ENCODE measurements around the gene ADH1B. TPM values are rescaled to one million over a fixed set of nuclear protein-coding genes. Genes with fewer than 3 reads are reported as not detected.

Gene ADH1B
- total and polyA plus RNA-seq, 2 experiments from 2014 or later: not detected

GRCh38 chr4:99282731-99283130, 38.5 kb downstream of the ADH1B start:
- Histone ChIP-seq H3K36me3 (ENCODE audit: insufficient read depth) (no peaks in the 10 kb centered on the region), H3K4me3 (no peak overlapping the region), H4K20me1 (replicated peaks; ENCODE audit: insufficient read depth) (no peaks in the 10 kb centered on the region), H3K79me2 (replicated peaks; ENCODE audit: insufficient read depth) (no peaks in the 10 kb centered on the region), H2AFZ (no peak overlapping the region), H3K9me2 (ENCODE audit: insufficient read depth) (no peaks in the 10 kb centered on the region), H3F3A (replicated peaks; ENCODE audit: low read depth) (no peaks in the 10 kb centered on the region), H3K4me2 (no peak overlapping the region), H3K27ac (ENCODE audit: low read depth) (no peak overlapping the region), H3K27me3 (ENCODE audit: insufficient read depth) (no peaks in the 10 kb centered on the region), H3K4me1 (ENCODE audit: insufficient read depth) (peaks cover 10% of the 10 kb centered on the region; the same call in 1 of the 2 replicates)
- H3K9me3 Mint-ChIP-seq: no peaks in the 10 kb centered on the region
- no peaks in the 10 kb centered on the region for H3K36me3 Mint-ChIP-seq (ENCODE audit: low read depth)
- H3K27me3 Mint-ChIP-seq (ENCODE audit: insufficient read depth, low read depth, poor library complexity): peaks cover 1% of the 10 kb centered on the region
- H3K4me1 Mint-ChIP-seq: peaks cover 7% of the 10 kb centered on the region
- ATAC-seq (no peak), DNase-seq (ENCODE audit: low spot score) (no peak)
- no peak overlapping the region for H3K27ac Mint-ChIP-seq
- TF ChIP-seq CTCF (conservative IDR thresholded peaks at IDR 0.05; ENCODE audit: low read depth in 2 of 2): no peak
- no peak for TF ChIP-seq CREB1 (CRISPR knock-in tag; IDR thresholded peaks at IDR 0.05; ENCODE audit: low read depth)
- TF ChIP-seq NANOG (IDR thresholded peaks at IDR 0.05; ENCODE audit: borderline replicate concordance): no peak
- TF ChIP-seq STAT1 (IDR thresholded peaks at IDR 0.05; ENCODE audit: unreplicated experiment): no peak
- no peak overlapping the region for H3K4me3 Mint-ChIP-seq

DNA sequence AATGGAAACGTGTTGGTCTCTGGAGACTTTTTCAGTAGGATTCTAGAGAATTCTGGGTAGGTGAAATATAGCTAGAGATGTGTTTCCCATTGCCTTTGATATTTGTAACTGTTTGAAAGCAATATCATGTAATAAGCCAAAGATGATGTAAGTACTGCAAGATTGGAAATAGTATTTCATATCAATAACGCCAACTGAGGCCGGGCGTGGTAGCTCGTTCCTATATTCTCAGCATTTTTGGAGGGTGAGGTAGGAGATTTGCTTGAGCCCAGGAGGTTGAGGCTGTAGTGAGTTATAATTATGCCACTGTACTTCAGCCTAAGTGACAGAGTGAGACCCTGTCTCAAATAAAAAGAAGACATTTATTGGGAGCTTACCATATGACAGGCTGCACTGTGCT, 39.9 kb downstream of the ADH1B start:
- DNase-seq (ENCODE audit: low spot score) (no peak), ATAC-seq (no peak)
- TF ChIP-seq NANOG (IDR thresholded peaks at IDR 0.05; ENCODE audit: borderline replicate concordance): no peak
- TF ChIP-seq ZNF114 (CRISPR knock-in tag; IDR thresholded peaks at IDR 0.05): no peak
- TF ChIP-seq EZH2 (IDR thresholded peaks at IDR 0.05; ENCODE audit: low read depth, unreplicated experiment): no peak
- no peak for TF ChIP-seq JUNB (IDR thresholded peaks at IDR 0.05; ENCODE audit: unreplicated experiment)
- TF ChIP-seq CREB1 (CRISPR knock-in tag; IDR thresholded peaks at IDR 0.05; ENCODE audit: low read depth): no peak
- TF ChIP-seq, protein P1, sequence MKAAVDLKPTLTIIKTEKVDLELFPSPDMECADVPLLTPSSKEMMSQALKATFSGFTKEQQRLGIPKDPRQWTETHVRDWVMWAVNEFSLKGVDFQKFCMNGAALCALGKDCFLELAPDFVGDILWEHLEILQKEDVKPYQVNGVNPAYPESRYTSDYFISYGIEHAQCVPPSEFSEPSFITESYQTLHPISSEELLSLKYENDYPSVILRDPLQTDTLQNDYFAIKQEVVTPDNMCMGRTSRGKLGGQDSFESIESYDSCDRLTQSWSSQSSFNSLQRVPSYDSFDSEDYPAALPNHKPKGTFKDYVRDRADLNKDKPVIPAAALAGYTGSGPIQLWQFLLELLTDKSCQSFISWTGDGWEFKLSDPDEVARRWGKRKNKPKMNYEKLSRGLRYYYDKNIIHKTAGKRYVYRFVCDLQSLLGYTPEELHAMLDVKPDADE (IDR thresholded peaks at IDR 0.05): no peak
- TF ChIP-seq ZNF462 (CRISPR knock-in tag; IDR thresholded peaks at IDR 0.05): no peak
- Mint-ChIP-seq H3K36me3 (ENCODE audit: low read depth) (no peaks in the 10 kb centered on the region), H3K27ac (no peak overlapping the region), H3K4me3 (no peak overlapping the region), H3K9me3 (no peaks in the 10 kb centered on the region), H3K27me3 (ENCODE audit: insufficient read depth, low read depth, poor library complexity) (peaks cover 1% of the 10 kb centered on the region), H3K4me1 (peaks cover 7% of the 10 kb centered on the region)
- H3K9me2 ChIP-seq (ENCODE audit: insufficient read depth): no peaks in the 10 kb centered on the region
- no peak overlapping the region for H3K27ac ChIP-seq (ENCODE audit: low read depth)
- no peaks in the 10 kb centered on the region for H4K20me1 ChIP-seq (replicated peaks; ENCODE audit: insufficient read depth)
- no peak overlapping the region for H3K4me2 ChIP-seq
- H3K27me3 ChIP-seq (ENCODE audit: insufficient read depth): no peaks in the 10 kb centered on the region
- peaks cover 10% of the 10 kb centered on the region; the same call in 1 of the 2 replicates for H3K4me1 ChIP-seq (ENCODE audit: insufficient read depth)
- H3K79me2 ChIP-seq (replicated peaks; ENCODE audit: insufficient read depth): no peaks in the 10 kb centered on the region
- H3K36me3 ChIP-seq (ENCODE audit: insufficient read depth): no peaks in the 10 kb centered on the region
- H3F3A ChIP-seq (replicated peaks; ENCODE audit: low read depth): no peaks in the 10 kb centered on the region
- no peak overlapping the region for H2AFZ ChIP-seq
- H3K4me3 ChIP-seq: no peak overlapping the region

Data from GM23338 (cell line).